Right kidney (tissue), 1 donor: ENCODE data around the gene F8.

Experiments used
- DNase-seq: peaks from one replicate; pipeline ENCODE4 v3.0.0-alpha.2; 2016

The F8 gene

GRCh38 chrX:154815274-154815818, 207.2 kb downstream of the F8 start:
- no peak for DNase-seq

- no peak for DNase-seq
These were observed 208.7 kb downstream of the F8 start for GRCh38 chrX:154813801-154814200.

- no peak for DNase-seq
These were observed 210.0 kb downstream of the F8 start for GRCh38 chrX:154812341-154813101.

GRCh38 chrX:154809939-154810665, 212.4 kb downstream of the F8 start:
- DNase-seq, result no peak

GRCh38 chrX:154806837-154807501, 215.6 kb downstream of the F8 start:
- no peak for DNase-seq

GRCh38 chrX:154805696-154806091, 216.8 kb downstream of the F8 start:
- DNase-seq, result no peak

GRCh38 chrX:154804957-154805695, 217.4 kb downstream of the F8 start, which contains the start of gene MPP1:
Gene MPP1, minus strand, starts transcription at chrX:154805485. Its CDS starts 112 bp downstream, at chrX:154805373.
- DNase-seq, result peak; percentile 76

GRCh38 chrX:154804261-154804956, 218.1 kb downstream of the F8 start:
- peak; percentile 7 for DNase-seq

- no peak for DNase-seq
These were observed 219.6 kb downstream of the F8 start for GRCh38 chrX:154802947-154803346.

GRCh38 chrX:154800478-154801210, 221.9 kb downstream of the F8 start:
- DNase-seq, result no peak

GRCh38 chrX:154799556-154800348, 222.8 kb downstream of the F8 start:
- no peak for DNase-seq

GRCh38 chrX:154797006-154797405, 225.5 kb downstream of the F8 start:
- no peak for DNase-seq

GRCh38 chrX:154795016-154795415, 227.5 kb downstream of the F8 start:
- no peak for DNase-seq

- DNase-seq, result no peak
These were observed 229.3 kb downstream of the F8 start for GRCh38 chrX:154793084-154793795.

- DNase-seq, result no peak
These were observed 230.6 kb downstream of the F8 start for GRCh38 chrX:154791939-154792338.

- no peak for DNase-seq
These were observed 231.1 kb downstream of the F8 start for GRCh38 chrX:154791467-154791866.
